B cell (primary cell): ENCODE measurements around the gene TMEM234. TPM values are rescaled to one million over a fixed set of nuclear protein-coding genes. Genes with fewer than 3 reads are reported as not detected.
A peak's percentile ranks its signal among the peaks of the same experiment; 100 is the strongest.

Experiments
- ATAC-seq: fragments of 200-7000 bp; cut with Tn5 transposase; one replicate; pipeline ENCODE4 v1.10.0; 2021; ENCODE audit warnings: low read depth, mild to moderate bottlenecking, moderate number of reproducible peaks, moderate library complexity
- CTCF ChIA-PET: fragments of 350-600 bp; sonication (Branson Sonifier 250); formaldehyde crosslinking; loops from one replicate; lab custom pipeline; 2021; ENCODE audit warnings: antibody characterized with exemption, inconsistent platforms; lab: Charles Lee
- POLR2A ChIA-PET: fragments of 350-600 bp; sonication (Branson Sonifier 250); formaldehyde crosslinking; loops from one replicate; lab custom pipeline; 2021; ENCODE audit warnings: antibody characterized with exemption; lab: Charles Lee
- DNase-seq: peaks from one replicate; pipeline ENCODE4 v3.0.0; 2013
- H2AFZ ChIP-seq: 2 replicates; pipeline ENCODE4 v1.6.1; 2012; ENCODE audit warnings: mild to moderate bottlenecking, low read depth, low read length; ENCODE audit not compliant: insufficient read depth, poor library complexity, severe bottlenecking
- H3K27ac ChIP-seq, 2 donors: 1 replicate in 1 of 2; 2 replicates in 1 of 2; pipeline ENCODE4 v1.5.1; 2012 to 2013; ENCODE audit warnings: low read length in 2 of 2, mild to moderate bottlenecking in 2 of 2, moderate library complexity in 1 of 2
- H3K27me3 ChIP-seq, 4 experiments: fragments of 200-600 bp in 1 of 4; sonication (generic) in 1 of 4; replicated peaks in 1 of 4; 1 replicate in 2 of 4; 2 replicates in 2 of 4; pipeline versions ENCODE4 v1.6.1 to v1.7.0; 2013 to 2016; ENCODE audit warnings: low read length in 3 of 4, mild to moderate bottlenecking in 2 of 4, mixed read lengths in 1 of 4, moderate library complexity in 1 of 4; ENCODE audit not compliant: insufficient read depth in 4 of 4, control insufficient read depth in 3 of 4; ENCODE audit errors: control extremely low read depth in 1 of 4
- H3K36me3 ChIP-seq, 2 experiments: replicated peaks in 1 of 2; 1 replicate in 1 of 2; 2 replicates in 1 of 2; pipeline versions ENCODE4 v1.6.1 to v1.7.1; 2013; ENCODE audit warnings: low read length in 1 of 2; ENCODE audit not compliant: insufficient read depth in 2 of 2, control insufficient read depth in 1 of 2; ENCODE audit errors: control extremely low read depth in 1 of 2, extremely low read depth in 1 of 2
- H3K4me1 ChIP-seq, 2 donors: fragments of 200-600 bp in 1 of 2; sonication (generic) in 1 of 2; 1 replicate in 1 of 2; 2 replicates in 1 of 2; pipeline versions ENCODE4 v1.5.1 to v1.6.1; 2013 to 2017; ENCODE audit warnings: low read length in 2 of 2; ENCODE audit not compliant: control insufficient read depth in 2 of 2, insufficient read depth in 2 of 2
- H3K4me2 ChIP-seq: replicated peaks from 2 replicates; pipeline ENCODE3; 2012; ENCODE audit warnings: mild to moderate bottlenecking, low read depth, low read length; ENCODE audit not compliant: poor library complexity, severe bottlenecking
- H3K4me3 ChIP-seq, 5 experiments: fragments of 200-600 bp in 1 of 5; sonication (generic) in 1 of 5; 1 replicate in 3 of 5; 2 replicates in 2 of 5; pipeline versions ENCODE4 v1.5.1 to v1.7.0; 2011 to 2016; ENCODE audit warnings: low read length in 4 of 5, mild to moderate bottlenecking in 4 of 5, low read depth in 2 of 5, control low read depth in 1 of 5, moderate library complexity in 1 of 5; ENCODE audit not compliant: insufficient read depth in 1 of 5; ENCODE audit errors: control extremely low read depth in 1 of 5, extremely low read depth in 1 of 5
- H3K79me2 ChIP-seq: fragments of 200-600 bp; sonication (generic); one replicate; pipeline ENCODE4 v1.6.0; 2016; ENCODE audit warnings: low read length; ENCODE audit not compliant: control insufficient read depth, insufficient read depth
- H3K9ac ChIP-seq: fragments of 200-600 bp; sonication (generic); 2 replicates; pipeline ENCODE4 v1.6.1; 2017; ENCODE audit warnings: mild to moderate bottlenecking, low read length, moderate library complexity
- H3K9me3 ChIP-seq, 3 donors: one replicate each; pipeline versions ENCODE4 v1.6.1 to v1.7.1; 2013; ENCODE audit warnings: low read length in 2 of 3; ENCODE audit not compliant: control insufficient read depth in 2 of 3, insufficient read depth in 1 of 3; ENCODE audit errors: control extremely low read depth in 1 of 3
- H4K20me1 ChIP-seq: 2 replicates; pipeline ENCODE4 v1.6.0; 2012; ENCODE audit warnings: mild to moderate bottlenecking, low read length; ENCODE audit not compliant: insufficient read depth, control insufficient read depth, poor library complexity, severe bottlenecking
- H3K27ac Mint-ChIP-seq: one replicate; pipeline ENCODE4 v1.8.0; 2021; ENCODE audit warnings: mixed read lengths
- H3K27me3 Mint-ChIP-seq: one replicate; pipeline ENCODE4 v1.8.0; 2021; ENCODE audit warnings: mixed read lengths
- H3K4me1 Mint-ChIP-seq: one replicate; pipeline ENCODE4 v1.8.0; 2021; ENCODE audit warnings: mixed read lengths
- H3K4me3 Mint-ChIP-seq: one replicate; pipeline ENCODE4 v1.8.0; 2021; ENCODE audit warnings: mixed read lengths
- H3K9me3 Mint-ChIP-seq: one replicate; pipeline ENCODE4 v1.8.0; 2022; ENCODE audit warnings: mixed read lengths; ENCODE audit not compliant: insufficient read depth
- EZH2 ChIP-seq: IDR thresholded peaks from 2 replicates; pipeline ENCODE4 v1.6.1; 2012; ENCODE audit warnings: borderline replicate concordance, low read depth, mild to moderate bottlenecking, moderate library complexity, low read length; ENCODE audit not compliant: insufficient read depth, poor library complexity, severe bottlenecking
- WGBS: methylation state at CpG from one replicate; pipeline ENCODE4 v1.1.5; 2013; ENCODE audit warnings: missing lambda C conversion rate; ENCODE audit not compliant: insufficient coverage; 5-methylcytosine and 5-hydroxymethylcytosine counted together
- intact Hi-C: fragments of 100-400 bp; cut with micrococcal nuclease; formaldehyde crosslinking; loops from one replicate; pipeline ENCODE4 v1.10.0; 2022
- polyA plus RNA-seq: library from polyadenylated mRNA; depleted of rRNA; stranded (reverse); fragments of >200 nt; gene quantifications from 2 replicates; pipeline ENCODE4 v1.2.3, GENCODE V29; 2012
- total RNA-seq, 2 donors: library from RNA; stranded (reverse); fragments of 120-200 nt in 1 of 2; gene quantifications; 1 replicate in 1 of 2; 2 replicates in 1 of 2; pipeline versions ENCODE4 v1.2.3 to v1.2.4, GENCODE V29; 2013 to 2022
- TF ChIP-seq, protein P1 (sequence below): fragments of 200-600 bp; IDR thresholded peaks from one replicate; pipeline ENCODE4 v1.8.0; 2022; ENCODE audit warnings: antibody characterized with exemption, mild to moderate bottlenecking

TMEM234 gene
- total and polyA plus RNA-seq, 2 donors (not counting 1 experiment from before 2014, with no cell fraction given) = 22.0 to 60.8 TPM

DNA sequence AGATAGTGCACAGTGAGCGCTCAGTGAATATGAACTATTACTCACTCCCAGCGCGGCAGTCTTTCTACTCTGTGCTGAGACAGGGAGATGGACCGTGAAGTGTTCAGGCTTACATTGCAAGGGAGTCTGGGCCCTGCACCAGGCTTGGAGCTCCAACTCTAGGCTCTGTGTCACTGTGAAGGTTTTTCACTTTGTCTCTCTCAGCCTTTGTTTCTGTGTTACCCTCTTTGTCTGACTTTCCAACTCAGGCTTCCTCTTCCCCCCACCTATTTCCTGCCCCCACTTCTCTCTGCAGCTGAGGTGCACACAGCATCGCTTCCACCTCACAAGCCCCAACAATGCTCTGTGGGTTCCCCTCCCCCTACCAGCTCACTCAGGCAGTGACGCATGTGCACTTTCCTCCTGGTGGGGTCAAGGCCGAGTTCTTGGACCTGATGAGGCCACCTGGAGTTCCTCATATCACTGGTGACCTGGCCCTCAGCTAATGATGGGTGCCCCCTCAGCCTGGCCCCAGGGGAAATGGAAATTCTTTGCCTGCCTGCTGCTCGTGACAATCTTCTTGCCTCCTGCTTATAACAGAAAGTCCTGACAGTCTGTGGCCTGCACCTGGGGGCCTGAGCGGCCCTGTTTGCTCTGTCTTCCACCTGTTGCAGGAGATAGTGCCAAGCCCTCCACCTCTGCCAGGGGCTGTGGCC lies 27.8 kb upstream of the TMEM234 start:
- Histone ChIP-seq H3K9ac (peak overlapping the region; percentile 55), H3K36me3 (no peaks in the 10 kb centered on the region), H4K20me1 (no peaks in the 10 kb centered on the region), H3K9me3 (no peaks in the 10 kb centered on the region), H3K27ac (peak overlapping the region; percentile 94 to 95), H3K4me3 (peak overlapping the region; percentile 7 to 51 (median 41)), H3K27me3 (no peaks in the 10 kb centered on the region), H3K4me2 (peak overlapping the region; percentile 78), H3K79me2 (peaks cover 32% of the 10 kb centered on the region), H2AFZ (peak overlapping the region; percentile 70), H3K4me1 (peaks cover 88 to 91% of the 10 kb centered on the region in 2 donors)
- Mint-ChIP-seq H3K4me3 (peak overlapping the region; percentile 78), H3K4me1 (peaks cover 77% of the 10 kb centered on the region), H3K27me3 (no peaks in the 10 kb centered on the region), H3K9me3 (no peaks in the 10 kb centered on the region), H3K27ac (peak overlapping the region; percentile 97)
- ATAC-seq (peak; percentile 82), DNase-seq (peak; percentile 94)
- ChIA-PET POLR2A (interaction anchor here (0.6 to 4.7 kb wide), 17 partner anchors 9 to 86 kb away, joined by 3 to 60 read pairs (median 4); partner anchors contain the start of genes CCDC28B, HDAC1 and MARCKSL1), CTCF (interaction anchor here (0.8 to 6.3 kb wide), 14 partner anchors 11 to 1192 kb away, joined by 3 to 84 read pairs (median 10); partner anchors contain the start of genes HDAC1, KPNA6 and MARCKSL1)
- 2% methylated on average over 9 of the region's 9 CpGs for WGBS
- no peak for TF ChIP-seq EZH2
- TF ChIP-seq, protein P1, sequence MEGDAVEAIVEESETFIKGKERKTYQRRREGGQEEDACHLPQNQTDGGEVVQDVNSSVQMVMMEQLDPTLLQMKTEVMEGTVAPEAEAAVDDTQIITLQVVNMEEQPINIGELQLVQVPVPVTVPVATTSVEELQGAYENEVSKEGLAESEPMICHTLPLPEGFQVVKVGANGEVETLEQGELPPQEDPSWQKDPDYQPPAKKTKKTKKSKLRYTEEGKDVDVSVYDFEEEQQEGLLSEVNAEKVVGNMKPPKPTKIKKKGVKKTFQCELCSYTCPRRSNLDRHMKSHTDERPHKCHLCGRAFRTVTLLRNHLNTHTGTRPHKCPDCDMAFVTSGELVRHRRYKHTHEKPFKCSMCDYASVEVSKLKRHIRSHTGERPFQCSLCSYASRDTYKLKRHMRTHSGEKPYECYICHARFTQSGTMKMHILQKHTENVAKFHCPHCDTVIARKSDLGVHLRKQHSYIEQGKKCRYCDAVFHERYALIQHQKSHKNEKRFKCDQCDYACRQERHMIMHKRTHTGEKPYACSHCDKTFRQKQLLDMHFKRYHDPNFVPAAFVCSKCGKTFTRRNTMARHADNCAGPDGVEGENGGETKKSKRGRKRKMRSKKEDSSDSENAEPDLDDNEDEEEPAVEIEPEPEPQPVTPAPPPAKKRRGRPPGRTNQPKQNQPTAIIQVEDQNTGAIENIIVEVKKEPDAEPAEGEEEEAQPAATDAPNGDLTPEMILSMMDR = no peak
- intact Hi-C loops = loop anchor here (1.0 to 5.0 kb wide), 7 partner anchors 10 to 143 kb away; partner anchors contain the start of genes HDAC1, KPNA6, MARCKSL1 and TXLNA
